ENCODE results near the gene GXYLT2. TPM values are rescaled to one million over a fixed set of nuclear protein-coding genes. Genes with fewer than 3 reads are reported as not detected.

Gene GXYLT2
- polyA plus RNA-seq, 3 donors, result 0.04 TPM; not detected in 2

- TF ChIP-seq CTCF (IDR thresholded peaks at IDR 0.05), result no peak
- H3K36me3 Mint-ChIP-seq, result peaks cover 19 to 40% of the 10 kb centered on the region in 2 donors
- H4K20me1 ChIP-seq (ENCODE audit: insufficient read depth, low read length), result peaks cover 98% of the 10 kb centered on the region
- peaks cover 6 to 40% of the 10 kb centered on the region in 2 donors for H3K36me3 ChIP-seq (replicated peaks in 1 of 2; ENCODE audit: control insufficient read depth in 1 of 2, insufficient read depth in 2 of 2, low read length in 2 of 2)
- no peaks in the 10 kb centered on the region for H3K27me3 Mint-ChIP-seq (ENCODE audit: low read depth in 3 of 3)
- no peak for DNase-seq
- no peaks in the 10 kb centered on the region for H3K27me3 ChIP-seq (ENCODE audit: control insufficient read depth in 2 of 2, insufficient read depth in 2 of 2, low read length in 2 of 2)
- H3K9me3 ChIP-seq (replicated peaks in 1 of 2; ENCODE audit: control insufficient read depth in 1 of 2, insufficient read depth in 1 of 2, low read length in 2 of 2), result no peaks in the 10 kb centered on the region
- no peak overlapping the region for H3K4me3 ChIP-seq (replicated peaks in 1 of 3; ENCODE audit: low read depth in 2 of 3, low read length in 3 of 3)
- H3K27ac Mint-ChIP-seq, result peak overlapping the region in 1 of 7 donors; percentile 2
- H3K4me1 ChIP-seq (ENCODE audit: control insufficient read depth in 1 of 2, insufficient read depth in 2 of 2, low read length in 2 of 2), result no peaks in the 10 kb centered on the region
- peaks cover 100% of the 10 kb centered on the region for H3K79me2 ChIP-seq (ENCODE audit: insufficient read depth, low read length)
- H3K4me3 Mint-ChIP-seq, result no peak overlapping the region
- intact Hi-C loops (cut with micrococcal nuclease), result no loop called here
- no peak overlapping the region for H3K4me2 ChIP-seq (replicated peaks; ENCODE audit: extremely low read depth, low read length, poor library complexity, severe bottlenecking)
- no peak overlapping the region for H2AFZ ChIP-seq (ENCODE audit: insufficient read depth, low read depth, low read length, poor library complexity, severe bottlenecking)
- peaks cover 0 to 3% (median 0%) of the 10 kb centered on the region in 7 donors for H3K9me3 Mint-ChIP-seq
- no peak overlapping the region for H3K27ac ChIP-seq (ENCODE audit: low read depth in 1 of 2, low read length in 2 of 2)
- H3K4me1 Mint-ChIP-seq, result peaks cover 10% of the 10 kb centered on the region
- WGBS (ENCODE audit: insufficient coverage), result no CpG with 5 or more reads among the region's 5 CpGs
- H3K9ac ChIP-seq (ENCODE audit: insufficient read depth, low read length, poor library complexity, severe bottlenecking), result no peak overlapping the region
These were observed 131.1 kb downstream of the GXYLT2 start for GRCh38 chr3:73018790-73019441.

GRCh38 chr3:73021301-73021835, 133.5 kb downstream of the GXYLT2 start:
- WGBS (ENCODE audit: insufficient coverage), result no CpG with 5 or more reads among the region's 4 CpGs
- Mint-ChIP-seq H3K27me3 (ENCODE audit: low read depth in 3 of 3) (no peaks in the 10 kb centered on the region), H3K27ac (peak overlapping the region in 4 of 7 donors; percentile 30 to 69 (median 42)), H3K36me3 (peaks cover 12 to 23% of the 10 kb centered on the region in 2 donors), H3K9me3 (no peaks in the 10 kb centered on the region), H3K4me1 (peaks cover 14% of the 10 kb centered on the region), H3K4me3 (no peak overlapping the region)
- Histone ChIP-seq H4K20me1 (ENCODE audit: insufficient read depth, low read length) (peaks cover 97% of the 10 kb centered on the region), H2AFZ (ENCODE audit: insufficient read depth, low read depth, low read length, poor library complexity, severe bottlenecking) (no peak overlapping the region), H3K79me2 (ENCODE audit: insufficient read depth, low read length) (peaks cover 100% of the 10 kb centered on the region), H3K27me3 (ENCODE audit: control insufficient read depth in 2 of 2, insufficient read depth in 2 of 2, low read length in 2 of 2) (no peaks in the 10 kb centered on the region), H3K4me3 (replicated peaks in 1 of 3; ENCODE audit: low read depth in 2 of 3, low read length in 3 of 3) (no peak overlapping the region), H3K4me2 (replicated peaks; ENCODE audit: extremely low read depth, low read length, poor library complexity, severe bottlenecking) (no peak overlapping the region), H3K4me1 (ENCODE audit: control insufficient read depth in 1 of 2, insufficient read depth in 2 of 2, low read length in 2 of 2) (no peaks in the 10 kb centered on the region), H3K9me3 (replicated peaks in 1 of 2; ENCODE audit: control insufficient read depth in 1 of 2, insufficient read depth in 1 of 2, low read length in 2 of 2) (no peaks in the 10 kb centered on the region), H3K36me3 (replicated peaks in 1 of 2; ENCODE audit: control insufficient read depth in 1 of 2, insufficient read depth in 2 of 2, low read length in 2 of 2) (peaks cover under 1 to 20% of the 10 kb centered on the region in 2 donors), H3K27ac (ENCODE audit: low read depth in 1 of 2, low read length in 2 of 2) (no peak overlapping the region), H3K9ac (ENCODE audit: insufficient read depth, low read length, poor library complexity, severe bottlenecking) (no peak overlapping the region)
- intact Hi-C loops (cut with micrococcal nuclease), result no loop called here
- no peak for TF ChIP-seq CTCF (IDR thresholded peaks at IDR 0.05)
- no peak for DNase-seq

Data from CD14-positive monocyte (primary cell).